NB4 (cell line): Measurements from ENCODE around the gene LAMB1.

Source experiments
- DNase-seq: peaks from one replicate; pipeline ENCODE4 v3.0.0; 2010; ENCODE audit warnings: low read depth
- H3K4me3 ChIP-seq: one replicate; pipeline ENCODE4 v1.5.1; 2011; ENCODE audit warnings: mild to moderate bottlenecking, low read depth, low read length, moderate library complexity
- CTCF ChIP-seq: IDR thresholded peaks from one replicate; pipeline ENCODE4 v1.5.1; 2012; ENCODE audit warnings: low read depth, low read length
- MAX ChIP-seq: IDR thresholded peaks from 2 replicates; pipeline ENCODE4 v1.6.1; 2011; ENCODE audit warnings: low read depth, low read length
- MYC ChIP-seq: IDR thresholded peaks from 2 replicates; pipeline ENCODE4 v1.6.1; 2011; ENCODE audit warnings: low read depth, low read length
- POLR2A ChIP-seq: IDR thresholded peaks from 2 replicates; pipeline ENCODE4 v1.6.1; 2011; ENCODE audit warnings: mild to moderate bottlenecking; ENCODE audit not compliant: insufficient read length; ENCODE audit errors: extremely low read depth

The LAMB1 gene

GRCh38 chr7:107946451-107946850 lies 56.5 kb downstream of the LAMB1 start:
- DNase-seq = no peak
- no peak for TF ChIP-seq MAX
- H3K4me3 ChIP-seq = no peak overlapping the region

- DNase-seq = no peak
- H3K4me3 ChIP-seq = no peak overlapping the region
- no peak for TF ChIP-seq POLR2A
- no peak for TF ChIP-seq CTCF
- TF ChIP-seq MYC = no peak
- no peak for TF ChIP-seq MAX
Measured at GRCh38 chr7:107945332-107945731, 57.6 kb downstream of the LAMB1 start.

- H3K4me3 ChIP-seq = no peak overlapping the region
- no peak for TF ChIP-seq MYC
- TF ChIP-seq MAX = no peak
- TF ChIP-seq POLR2A = no peak
- no peak for TF ChIP-seq CTCF
- no peak for DNase-seq
Measured at GRCh38 chr7:107944411-107945169, 58.4 kb downstream of the LAMB1 start.

GRCh38 chr7:107943018-107943417 lies 59.9 kb downstream of the LAMB1 start:
- no peak for DNase-seq
- H3K4me3 ChIP-seq = no peak overlapping the region
- no peak for TF ChIP-seq CTCF
- TF ChIP-seq POLR2A = no peak
- no peak for TF ChIP-seq MAX
- TF ChIP-seq MYC = no peak

- H3K4me3 ChIP-seq = no peak overlapping the region
- no peak for DNase-seq
- TF ChIP-seq MAX = no peak
- no peak for TF ChIP-seq CTCF
- no peak for TF ChIP-seq POLR2A
- no peak for TF ChIP-seq MYC
Measured at GRCh38 chr7:107940951-107941350, 62.0 kb downstream of the LAMB1 start.

- TF ChIP-seq MYC (no peak), POLR2A (no peak), CTCF (no peak), MAX (no peak)
- DNase-seq = no peak
- no peak overlapping the region for H3K4me3 ChIP-seq
Measured at GRCh38 chr7:107939573-107940489, 63.1 kb downstream of the LAMB1 start.
